ENCODE measurements around the gene REV1. TPM values are rescaled to one million over a fixed set of nuclear protein-coding genes. Genes with fewer than 3 reads are reported as not detected.
A peak's percentile ranks its signal among the peaks of the same experiment; 100 is the strongest.

The REV1 gene
- total RNA-seq: 55.3 TPM
- long read RNA-seq, full-length matches to known transcripts: 17 of 65 reads
- long read RNA-seq, partial matches to known transcripts: 21 of 65 reads
- long read RNA-seq, other reads (novel, unspliced or antisense): 27 of 65 reads

GRCh38 chr2:99489761-99490622, at the start of gene REV1:
Gene REV1 (minus strand): TSS chr2:99490017. CDS start chr2:99464975, 25,042 bp downstream.
- Histone ChIP-seq H3K27ac (peak within 1 kb of the TSS; percentile 79), H3K4me1 (peaks cover 23% of the 10 kb centered on the region), H3K27me3 (no peaks in the 10 kb centered on the region), H3K9me3 (no peaks in the 10 kb centered on the region), H3K36me3 (no peaks in the 10 kb centered on the region), H3K4me3 (peak within 1 kb of the TSS; percentile 96)
- DNase-seq: peak; percentile 97
- peak; percentile 95 for ATAC-seq
- peak; percentile 74 for TF ChIP-seq CTCF (IDR thresholded peaks at IDR 0.05)
- intact Hi-C loops (cut with DNase I): no loop called here

- no peak for TF ChIP-seq CTCF (IDR thresholded peaks at IDR 0.05)
- ATAC-seq (no peak), DNase-seq (no peak)
- Histone ChIP-seq H3K27me3 (no peaks in the 10 kb centered on the region), H3K36me3 (no peaks in the 10 kb centered on the region), H3K4me1 (no peaks in the 10 kb centered on the region), H3K4me3 (no peak overlapping the region), H3K27ac (no peak overlapping the region), H3K9me3 (no peaks in the 10 kb centered on the region)
- intact Hi-C loops (cut with DNase I): no loop called here
Observed at GRCh38 chr2:99537910-99538485, 48.2 kb upstream of the REV1 start.

GRCh38 chr2:99524056-99524455, 34.2 kb upstream of the REV1 start:
- no peaks in the 10 kb centered on the region for H3K27me3 ChIP-seq
- H3K4me1 ChIP-seq: no peaks in the 10 kb centered on the region
- H3K9me3 ChIP-seq: no peaks in the 10 kb centered on the region
- DNase-seq: no peak
- intact Hi-C loops (cut with DNase I): no loop called here
- no peaks in the 10 kb centered on the region for H3K36me3 ChIP-seq
- H3K4me3 ChIP-seq: no peak overlapping the region
- ATAC-seq: no peak
- TF ChIP-seq CTCF (IDR thresholded peaks at IDR 0.05): no peak
- no peak overlapping the region for H3K27ac ChIP-seq

- no peak overlapping the region for H3K27ac ChIP-seq
- no peak for TF ChIP-seq CTCF (IDR thresholded peaks at IDR 0.05)
- ATAC-seq: no peak
- intact Hi-C loops (cut with DNase I): no loop called here
- no peaks in the 10 kb centered on the region for H3K9me3 ChIP-seq
- H3K4me1 ChIP-seq: no peaks in the 10 kb centered on the region
- H3K27me3 ChIP-seq: no peaks in the 10 kb centered on the region
- no peak overlapping the region for H3K4me3 ChIP-seq
- DNase-seq: no peak
- H3K36me3 ChIP-seq: no peaks in the 10 kb centered on the region
Observed at GRCh38 chr2:99522157-99522556, 32.3 kb upstream of the REV1 start.

- intact Hi-C loops (cut with DNase I): no loop called here
- TF ChIP-seq CTCF (IDR thresholded peaks at IDR 0.05): no peak
Observed at GRCh38 chr2:99520813-99521212, 31.0 kb upstream of the REV1 start.

More at GRCh38 chr2:99520813-99521212, 31.0 kb upstream of the REV1 start:
- Histone ChIP-seq H3K4me1 (no peaks in the 10 kb centered on the region), H3K4me3 (no peak overlapping the region), H3K36me3 (no peaks in the 10 kb centered on the region), H3K27me3 (no peaks in the 10 kb centered on the region), H3K27ac (no peak overlapping the region), H3K9me3 (no peaks in the 10 kb centered on the region)
- peak; percentile 62 for ATAC-seq
- DNase-seq: no peak

Data from upper lobe of right lung (tissue), 1 donor.